ENCODE measurements around the gene RP9.

DNA sequence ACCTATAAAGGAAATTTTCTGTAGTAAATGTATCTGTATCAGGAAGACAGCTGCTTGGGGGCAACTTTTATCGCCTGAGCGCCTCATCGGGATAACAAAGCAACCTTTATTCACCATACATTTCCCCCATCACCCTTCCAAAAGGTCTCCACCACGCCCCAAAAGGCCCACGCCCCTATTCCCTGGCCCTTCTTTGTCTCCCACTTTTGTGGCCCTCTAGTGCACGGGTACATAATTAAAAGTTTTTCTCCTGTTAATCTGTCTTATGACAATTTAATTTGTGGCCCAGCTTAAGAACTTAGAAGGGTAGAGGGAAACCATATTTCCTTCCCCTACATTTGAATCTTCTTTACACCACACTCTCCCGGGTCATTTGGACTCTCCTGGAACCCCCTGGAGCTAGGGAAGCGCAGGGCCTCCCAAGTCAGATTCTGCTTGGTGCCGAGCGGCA lies 625 bp downstream of the RP9 start:
- TF ChIP-seq, protein P1, sequence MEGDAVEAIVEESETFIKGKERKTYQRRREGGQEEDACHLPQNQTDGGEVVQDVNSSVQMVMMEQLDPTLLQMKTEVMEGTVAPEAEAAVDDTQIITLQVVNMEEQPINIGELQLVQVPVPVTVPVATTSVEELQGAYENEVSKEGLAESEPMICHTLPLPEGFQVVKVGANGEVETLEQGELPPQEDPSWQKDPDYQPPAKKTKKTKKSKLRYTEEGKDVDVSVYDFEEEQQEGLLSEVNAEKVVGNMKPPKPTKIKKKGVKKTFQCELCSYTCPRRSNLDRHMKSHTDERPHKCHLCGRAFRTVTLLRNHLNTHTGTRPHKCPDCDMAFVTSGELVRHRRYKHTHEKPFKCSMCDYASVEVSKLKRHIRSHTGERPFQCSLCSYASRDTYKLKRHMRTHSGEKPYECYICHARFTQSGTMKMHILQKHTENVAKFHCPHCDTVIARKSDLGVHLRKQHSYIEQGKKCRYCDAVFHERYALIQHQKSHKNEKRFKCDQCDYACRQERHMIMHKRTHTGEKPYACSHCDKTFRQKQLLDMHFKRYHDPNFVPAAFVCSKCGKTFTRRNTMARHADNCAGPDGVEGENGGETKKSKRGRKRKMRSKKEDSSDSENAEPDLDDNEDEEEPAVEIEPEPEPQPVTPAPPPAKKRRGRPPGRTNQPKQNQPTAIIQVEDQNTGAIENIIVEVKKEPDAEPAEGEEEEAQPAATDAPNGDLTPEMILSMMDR (IDR thresholded peaks at IDR 0.05), result no peak
- TF ChIP-seq POLR2A (IDR thresholded peaks at IDR 0.05) (no peak), POLR2AphosphoS5 (IDR thresholded peaks at IDR 0.05) (no peak)
